Sigmoid colon (tissue), 7 donors: ENCODE results near the gene OAS1. TPM values are rescaled to one million over a fixed set of nuclear protein-coding genes. Genes with fewer than 3 reads are reported as not detected.

ENCODE experiments used
- DNase-seq: peaks from one replicate; pipeline ENCODE4 v3.0.0-alpha.2; 2019
- H3K27ac ChIP-seq, 4 donors: fragments of 200-600 bp; sonication (generic); one replicate each; pipeline ENCODE4 v1.5.1; 2016 to 2019; ENCODE audit warnings: mild to moderate bottlenecking in 1 of 4
- H3K27me3 ChIP-seq, 3 donors: fragments of 200-600 bp; sonication (generic); one replicate each; pipeline ENCODE4 v1.5.1; 2019; ENCODE audit warnings: mild to moderate bottlenecking in 1 of 3
- H3K36me3 ChIP-seq, 4 donors: fragments of 200-600 bp; sonication (generic); one replicate each; pipeline ENCODE4 v1.5.1; 2016 to 2019
- H3K4me1 ChIP-seq, 4 donors: fragments of 200-600 bp; sonication (generic); one replicate each; pipeline ENCODE4 v1.5.1; 2017 to 2019
- H3K4me3 ChIP-seq, 4 donors: fragments of 200-600 bp; sonication (generic); one replicate each; pipeline ENCODE4 v1.5.1; 2017 to 2019; ENCODE audit warnings: mild to moderate bottlenecking in 2 of 4, moderate library complexity in 1 of 4
- H3K9me3 ChIP-seq, 4 donors: fragments of 200-600 bp in 3 of 4; sonication (generic) in 3 of 4; one replicate each; pipeline versions ENCODE4 v1.5.1 to v1.6.1; 2013 to 2019
- EP300 ChIP-seq, 4 donors: sonication (generic); formaldehyde crosslinking; IDR thresholded peaks; one replicate each; pipeline ENCODE4 v1.6.1; 2017; ENCODE audit warnings: antibody characterized with exemption in 4 of 4
- POLR2A ChIP-seq, 2 donors: fragments of 450-650 bp; IDR thresholded peaks; one replicate each; pipeline ENCODE4 v1.6.1; 2016; ENCODE audit warnings: antibody characterized with exemption in 2 of 2, mild to moderate bottlenecking in 2 of 2, moderate library complexity in 2 of 2
- POLR2AphosphoS5 ChIP-seq, 4 donors: sonication (generic); formaldehyde crosslinking; IDR thresholded peaks; one replicate each; pipeline ENCODE4 v1.6.1; 2017; ENCODE audit warnings: antibody characterized with exemption in 4 of 4
- whole genome bisulfite sequencing, 2 donors: extraction: QIAGEN DNeasy Blood & Tissue Kit; methylation state at CpG; one replicate each; pipeline ENCODE4 v1.1.7; 2013; 5-methylcytosine and 5-hydroxymethylcytosine counted together
- intact Hi-C: fragments of 100-400 bp; cut with DNase I; formaldehyde crosslinking; loops from one replicate; pipeline ENCODE4 v1.15.1; 2023
- polyA plus RNA-seq, 3 donors: library from polyadenylated mRNA; stranded (reverse); fragments of 200-250 nt; gene quantifications; one replicate each; pipeline ENCODE4 v1.2.3, GENCODE V29; 2013
- total RNA-seq, 4 donors: library from RNA; depleted of rRNA; stranded (reverse); fragments of >200 nt; gene quantifications; one replicate each; pipeline ENCODE4 v1.1.0, GENCODE V29; 2016
- TF ChIP-seq, protein P1 (sequence below), 4 experiments: fragments of 450-650 bp in 3 of 4; fragments of 200-600 bp in 1 of 4; IDR thresholded peaks; one replicate each; pipeline ENCODE4 v1.5.1; 2016 to 2019; ENCODE audit warnings: antibody characterized with exemption in 4 of 4, mild to moderate bottlenecking in 3 of 4, moderate library complexity in 2 of 4
- donor health status: healthy with polysubstance abuse.
- donor health status: Bipolar disorder and iron deficiency.
- donor health status: healthy.

Gene OAS1
- total and polyA plus RNA-seq, 7 donors: 8.9 to 259 (median 18.5) TPM

DNA sequence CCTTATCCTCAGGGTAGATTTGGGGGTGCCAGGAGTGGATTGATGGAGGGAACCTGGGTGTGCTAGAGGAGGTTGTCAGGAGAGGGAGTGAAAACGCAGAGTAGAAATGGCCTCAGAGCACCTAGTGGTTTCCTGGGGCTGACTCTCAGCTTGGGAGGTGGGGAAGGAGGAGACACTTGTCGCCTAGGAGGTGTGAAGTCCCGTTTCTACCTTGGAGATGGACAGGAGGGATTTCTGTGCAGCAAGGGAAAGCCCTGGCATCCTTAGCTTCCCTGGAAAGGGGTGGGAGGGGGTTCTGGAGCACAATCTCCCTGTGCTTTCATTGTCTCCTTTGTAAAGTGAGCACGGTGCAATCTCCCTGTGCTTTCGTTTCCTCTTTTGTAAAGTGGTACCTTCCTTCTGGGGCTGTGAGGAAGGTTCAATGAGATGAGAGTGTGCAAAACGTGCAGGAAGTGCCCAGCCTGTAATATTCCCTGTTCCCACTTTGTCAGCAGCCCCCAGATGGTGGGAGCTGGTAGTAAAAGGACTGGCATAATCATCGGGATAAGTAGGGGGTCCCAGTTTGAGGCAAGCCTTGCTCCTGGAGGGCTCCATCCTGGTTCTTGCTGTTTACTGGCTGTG lies 33.1 kb downstream of the OAS1 start:
- no peaks in the 10 kb centered on the region for H3K9me3 ChIP-seq
- 36 to 56% methylated on average over 7 of the region's 7 CpGs for WGBS, 2 donors
- H3K36me3 ChIP-seq: no peaks in the 10 kb centered on the region
- no peak overlapping the region for H3K4me3 ChIP-seq
- no peaks in the 10 kb centered on the region for H3K27me3 ChIP-seq
- H3K27ac ChIP-seq: no peak overlapping the region
- TF ChIP-seq, protein P1, sequence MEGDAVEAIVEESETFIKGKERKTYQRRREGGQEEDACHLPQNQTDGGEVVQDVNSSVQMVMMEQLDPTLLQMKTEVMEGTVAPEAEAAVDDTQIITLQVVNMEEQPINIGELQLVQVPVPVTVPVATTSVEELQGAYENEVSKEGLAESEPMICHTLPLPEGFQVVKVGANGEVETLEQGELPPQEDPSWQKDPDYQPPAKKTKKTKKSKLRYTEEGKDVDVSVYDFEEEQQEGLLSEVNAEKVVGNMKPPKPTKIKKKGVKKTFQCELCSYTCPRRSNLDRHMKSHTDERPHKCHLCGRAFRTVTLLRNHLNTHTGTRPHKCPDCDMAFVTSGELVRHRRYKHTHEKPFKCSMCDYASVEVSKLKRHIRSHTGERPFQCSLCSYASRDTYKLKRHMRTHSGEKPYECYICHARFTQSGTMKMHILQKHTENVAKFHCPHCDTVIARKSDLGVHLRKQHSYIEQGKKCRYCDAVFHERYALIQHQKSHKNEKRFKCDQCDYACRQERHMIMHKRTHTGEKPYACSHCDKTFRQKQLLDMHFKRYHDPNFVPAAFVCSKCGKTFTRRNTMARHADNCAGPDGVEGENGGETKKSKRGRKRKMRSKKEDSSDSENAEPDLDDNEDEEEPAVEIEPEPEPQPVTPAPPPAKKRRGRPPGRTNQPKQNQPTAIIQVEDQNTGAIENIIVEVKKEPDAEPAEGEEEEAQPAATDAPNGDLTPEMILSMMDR (IDR thresholded peaks at IDR 0.05): no peak
- no peak for TF ChIP-seq POLR2A (IDR thresholded peaks at IDR 0.05)
- no peak for TF ChIP-seq EP300 (IDR thresholded peaks at IDR 0.05)
- intact Hi-C loops: no loop called here
- peaks cover 0 to 17% (median 13%) of the 10 kb centered on the region in 4 donors for H3K4me1 ChIP-seq
- no peak for DNase-seq

DNA sequence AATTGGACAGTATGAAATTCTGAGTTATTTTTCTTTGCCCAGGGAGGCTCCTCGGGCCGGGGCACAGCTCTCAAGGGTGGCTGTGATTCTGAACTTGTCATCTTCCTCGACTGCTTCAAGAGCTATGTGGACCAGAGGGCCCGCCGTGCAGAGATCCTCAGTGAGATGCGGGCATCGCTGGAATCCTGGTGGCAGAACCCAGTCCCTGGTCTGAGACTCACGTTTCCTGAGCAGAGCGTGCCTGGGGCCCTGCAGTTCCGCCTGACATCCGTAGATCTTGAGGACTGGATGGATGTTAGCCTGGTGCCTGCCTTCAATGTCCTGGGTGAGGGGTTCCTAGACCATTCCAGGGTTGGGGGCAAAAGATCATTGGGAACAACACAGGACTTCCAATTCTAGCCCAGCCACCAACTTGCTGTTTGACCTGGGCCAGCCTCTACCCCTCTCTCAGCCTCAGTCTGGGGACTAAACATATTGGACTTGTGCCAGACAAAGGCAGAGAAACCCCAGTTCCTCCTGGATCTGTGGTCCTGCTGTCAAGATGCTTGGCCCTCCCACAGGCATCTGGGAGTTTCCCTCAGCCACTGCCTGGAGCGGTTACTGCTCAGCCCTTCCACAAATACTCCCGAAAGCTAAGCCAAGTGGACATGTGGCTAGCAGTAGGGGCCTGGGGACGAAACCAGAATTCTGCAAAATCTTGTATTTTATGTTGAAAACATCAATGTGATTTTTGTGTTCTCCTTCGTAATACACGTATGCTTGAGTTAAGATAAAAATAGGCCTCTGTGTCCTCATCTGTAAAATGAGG lies 35.0 kb downstream of the OAS1 start:
- Histone ChIP-seq H3K36me3 (no peaks in the 10 kb centered on the region), H3K27me3 (no peaks in the 10 kb centered on the region), H3K4me1 (peaks cover 0 to 17% (median 13%) of the 10 kb centered on the region in 4 donors), H3K27ac (no peak overlapping the region), H3K9me3 (no peaks in the 10 kb centered on the region), H3K4me3 (no peak overlapping the region)
- DNase-seq: no peak
- WGBS, 2 donors: 92 to 93% methylated on average over 16 of the region's 16 CpGs
- TF ChIP-seq, protein P1 (IDR thresholded peaks at IDR 0.05): no peak
- no peak for TF ChIP-seq POLR2AphosphoS5 (IDR thresholded peaks at IDR 0.05)
- no peak for TF ChIP-seq EP300 (IDR thresholded peaks at IDR 0.05)
- no peak for TF ChIP-seq POLR2A (IDR thresholded peaks at IDR 0.05)
- intact Hi-C loops: no loop called here

DNA sequence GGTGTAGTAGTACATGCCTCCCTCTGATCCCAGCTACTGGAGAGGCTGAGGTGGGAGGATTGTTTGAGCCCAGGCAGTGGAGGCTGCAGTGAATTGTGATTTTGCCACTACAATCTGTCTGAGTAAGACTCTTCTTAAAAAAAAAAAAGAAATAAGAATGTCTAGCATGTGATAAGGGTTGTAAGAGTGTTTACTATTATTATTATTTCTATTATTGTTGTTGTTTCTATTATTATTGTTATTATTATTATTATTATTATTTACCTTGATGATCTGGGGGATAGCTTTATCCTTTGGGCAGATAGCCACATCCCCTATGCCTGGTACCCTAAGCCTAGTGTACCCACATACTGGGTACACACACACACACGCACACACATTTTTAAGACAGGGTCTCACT lies 35.8 kb downstream of the OAS1 start:
- TF ChIP-seq POLR2A (IDR thresholded peaks at IDR 0.05) (no peak), EP300 (IDR thresholded peaks at IDR 0.05) (no peak), POLR2AphosphoS5 (IDR thresholded peaks at IDR 0.05) (no peak)
- TF ChIP-seq, protein P1 (IDR thresholded peaks at IDR 0.05): no peak
- Histone ChIP-seq H3K9me3 (no peaks in the 10 kb centered on the region), H3K36me3 (no peaks in the 10 kb centered on the region), H3K4me1 (peaks cover 0 to 17% (median 13%) of the 10 kb centered on the region in 4 donors), H3K27me3 (no peaks in the 10 kb centered on the region), H3K27ac (no peak overlapping the region), H3K4me3 (no peak overlapping the region)
- DNase-seq: no peak
- intact Hi-C loops: no loop called here
- WGBS, 2 donors: 98 to 100% methylated on average over 1 of the region's 1 CpG

DNA sequence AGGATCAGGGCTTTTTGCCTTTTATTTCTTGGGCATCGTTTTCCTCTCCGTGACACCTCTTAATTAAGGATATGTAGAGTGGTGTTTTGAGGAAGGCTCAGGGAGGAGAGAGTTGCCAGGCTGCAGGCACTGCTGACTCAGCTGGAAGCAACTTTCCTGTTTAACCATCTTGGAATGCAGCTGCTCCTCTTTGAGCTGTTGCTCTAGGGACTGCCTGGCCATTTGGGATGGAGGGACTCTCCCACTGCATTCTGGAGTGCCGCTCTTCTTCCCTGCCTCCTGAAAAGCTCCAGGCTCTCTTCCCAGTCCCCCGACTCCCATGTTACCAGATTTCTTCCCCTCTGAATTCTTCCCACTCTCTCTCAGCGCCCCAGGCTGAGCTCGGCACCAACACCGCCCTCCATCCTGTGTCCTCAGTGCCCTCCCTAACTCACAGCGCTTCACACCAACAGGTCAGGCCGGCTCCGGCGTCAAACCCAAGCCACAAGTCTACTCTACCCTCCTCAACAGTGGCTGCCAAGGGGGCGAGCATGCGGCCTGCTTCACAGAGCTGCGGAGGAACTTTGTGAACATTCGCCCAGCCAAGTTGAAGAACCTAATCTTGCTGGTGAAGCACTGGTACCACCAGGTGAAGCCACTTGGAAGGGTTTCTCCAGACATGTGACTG lies 37.4 kb downstream of the OAS1 start:
- H3K27ac ChIP-seq: no peak overlapping the region
- DNase-seq: no peak
- peaks cover 0 to 11% (median 6%) of the 10 kb centered on the region in 4 donors for H3K4me1 ChIP-seq
- H3K9me3 ChIP-seq: no peaks in the 10 kb centered on the region
- TF ChIP-seq, protein P1 (IDR thresholded peaks at IDR 0.05): no peak
- TF ChIP-seq EP300 (IDR thresholded peaks at IDR 0.05) (no peak), POLR2A (IDR thresholded peaks at IDR 0.05) (no peak), POLR2AphosphoS5 (IDR thresholded peaks at IDR 0.05) (no peak)
- WGBS, 2 donors: 96 to 97% methylated on average over 15 of the region's 15 CpGs
- no peaks in the 10 kb centered on the region for H3K27me3 ChIP-seq
- no peak overlapping the region for H3K4me3 ChIP-seq
- intact Hi-C loops: no loop called here
- peaks cover 0 to 11% (median 0%) of the 10 kb centered on the region in 4 donors for H3K36me3 ChIP-seq
